ENCODE data around the gene CASS4.

The CASS4 gene

GRCh38 chr20:56449459-56449858 is 37.4 kb downstream of the CASS4 start:
- no peak for TF ChIP-seq CTCF (IDR thresholded peaks at IDR 0.05; ENCODE audit: insufficient read depth, low read depth, low read length, missing control alignments)
- DNase-seq (ENCODE audit: low read depth) = no peak
- H3K4me3 ChIP-seq (ENCODE audit: low read depth, low read length) = no peak overlapping the region

GRCh38 chr20:56451056-56451765 is 39.2 kb downstream of the CASS4 start:
- no peak overlapping the region for H3K4me3 ChIP-seq (ENCODE audit: low read depth, low read length)
- no peak for TF ChIP-seq CTCF (IDR thresholded peaks at IDR 0.05; ENCODE audit: insufficient read depth, low read depth, low read length, missing control alignments)
- DNase-seq (ENCODE audit: low read depth) = no peak

- TF ChIP-seq CTCF (IDR thresholded peaks at IDR 0.05; ENCODE audit: insufficient read depth, low read depth, low read length, missing control alignments) = no peak
- DNase-seq (ENCODE audit: low read depth) = peak; percentile 54
- no peak overlapping the region for H3K4me3 ChIP-seq (ENCODE audit: low read depth, low read length)
Observed at GRCh38 chr20:56453352-56453751, 41.3 kb downstream of the CASS4 start.

- no peak for DNase-seq (ENCODE audit: low read depth)
- TF ChIP-seq CTCF (IDR thresholded peaks at IDR 0.05; ENCODE audit: insufficient read depth, low read depth, low read length, missing control alignments) = no peak
- H3K4me3 ChIP-seq (ENCODE audit: low read depth, low read length) = no peak overlapping the region
Observed at GRCh38 chr20:56454754-56455153, 42.7 kb downstream of the CASS4 start.

GRCh38 chr20:56458206-56458821 is 46.3 kb downstream of the CASS4 start:
- H3K4me3 ChIP-seq (ENCODE audit: low read depth, low read length) = no peak overlapping the region
- TF ChIP-seq CTCF (IDR thresholded peaks at IDR 0.05; ENCODE audit: insufficient read depth, low read depth, low read length, missing control alignments) = no peak
- no peak for DNase-seq (ENCODE audit: low read depth)

GRCh38 chr20:56460459-56460858 is 48.4 kb downstream of the CASS4 start:
- no peak for TF ChIP-seq CTCF (IDR thresholded peaks at IDR 0.05; ENCODE audit: insufficient read depth, low read depth, low read length, missing control alignments)
- no peak for DNase-seq (ENCODE audit: low read depth)
- no peak overlapping the region for H3K4me3 ChIP-seq (ENCODE audit: low read depth, low read length)

GRCh38 chr20:56461576-56461975 is 49.5 kb downstream of the CASS4 start:
- no peak for DNase-seq (ENCODE audit: low read depth)
- no peak overlapping the region for H3K4me3 ChIP-seq (ENCODE audit: low read depth, low read length)
- no peak for TF ChIP-seq CTCF (IDR thresholded peaks at IDR 0.05; ENCODE audit: insufficient read depth, low read depth, low read length, missing control alignments)

Data from GM12865 (cell line).